Measurements from ENCODE around the gene ADARB2. TPM values are rescaled to one million over a fixed set of nuclear protein-coding genes. Genes with fewer than 3 reads are reported as not detected.

The ADARB2 gene
- total RNA-seq, 1 donor from 2014 or later: under 0.01 TPM

GRCh38 chr10:1612908-1613307 lies 124.4 kb downstream of the ADARB2 start:
- Histone ChIP-seq H3K27me3 (ENCODE audit: control insufficient read depth in 3 of 3, insufficient read depth in 3 of 3, low read length in 3 of 3) (peaks cover 18 to 46% (median 20%) of the 10 kb centered on the region in 3 donors), H3K9me3 (ENCODE audit: control insufficient read depth in 3 of 3, low read length in 3 of 3) (no peaks in the 10 kb centered on the region), H3K36me3 (ENCODE audit: control insufficient read depth in 3 of 3, insufficient read depth in 3 of 3, low read length in 3 of 3) (no peaks in the 10 kb centered on the region), H3K9ac (ENCODE audit: low read depth in 1 of 3, low read length in 3 of 3) (no peak overlapping the region), H3K4me1 (ENCODE audit: control insufficient read depth in 3 of 3, insufficient read depth in 3 of 3, low read length in 3 of 3) (no peaks in the 10 kb centered on the region), H3K4me3 (ENCODE audit: low read length in 3 of 3) (no peak overlapping the region), H3K27ac (ENCODE audit: low read depth, low read length) (no peak overlapping the region)

- Histone ChIP-seq H3K9ac (ENCODE audit: low read depth in 1 of 3, low read length in 3 of 3) (no peak overlapping the region), H3K9me3 (ENCODE audit: control insufficient read depth in 3 of 3, low read length in 3 of 3) (no peaks in the 10 kb centered on the region), H3K4me1 (ENCODE audit: control insufficient read depth in 3 of 3, insufficient read depth in 3 of 3, low read length in 3 of 3) (no peaks in the 10 kb centered on the region), H3K27me3 (ENCODE audit: control insufficient read depth in 3 of 3, insufficient read depth in 3 of 3, low read length in 3 of 3) (peaks cover 21 to 46% (median 24%) of the 10 kb centered on the region in 3 donors), H3K4me3 (ENCODE audit: low read length in 3 of 3) (no peak overlapping the region), H3K27ac (ENCODE audit: low read depth, low read length) (no peak overlapping the region), H3K36me3 (ENCODE audit: control insufficient read depth in 3 of 3, insufficient read depth in 3 of 3, low read length in 3 of 3) (no peaks in the 10 kb centered on the region)
Observed at GRCh38 chr10:1611936-1612550, 125.3 kb downstream of the ADARB2 start.

DNA sequence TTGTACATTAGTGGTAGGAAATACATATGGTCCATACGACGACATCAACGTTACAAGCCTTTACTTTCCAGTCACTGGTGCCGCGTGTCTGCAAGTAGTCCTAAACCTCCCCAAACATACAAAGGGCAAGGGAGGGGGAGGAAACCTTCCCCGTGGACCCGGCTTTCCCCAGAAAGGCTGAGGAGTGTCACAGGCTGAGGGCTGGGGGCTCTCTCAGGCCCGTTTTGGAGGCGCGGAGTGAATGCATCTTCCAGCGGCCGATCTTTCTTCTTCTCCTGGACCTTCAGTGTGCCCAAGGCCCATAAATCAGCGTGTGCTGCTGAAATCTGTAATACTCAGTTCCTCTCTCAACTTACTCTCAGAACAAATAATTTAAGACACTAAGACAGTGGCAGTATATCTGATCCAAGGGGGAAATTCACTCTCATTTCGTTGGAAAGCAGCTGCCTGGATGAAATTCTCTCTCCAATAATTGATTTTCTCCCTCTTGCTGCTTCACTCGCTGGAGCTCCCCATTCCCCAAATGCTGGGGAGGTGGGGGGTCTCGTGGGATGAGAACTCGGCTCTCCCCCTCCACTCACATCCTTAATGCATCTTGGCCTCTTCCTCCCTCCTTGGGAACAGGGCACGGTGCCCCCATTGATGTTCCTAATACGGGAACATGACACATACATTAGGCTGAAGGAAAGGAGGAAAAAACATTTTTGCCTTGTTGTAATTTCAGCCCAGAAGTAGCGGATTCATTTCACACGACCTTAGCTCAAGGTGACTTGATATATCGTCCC lies 126.1 kb downstream of the ADARB2 start:
- peaks cover 21 to 53% (median 24%) of the 10 kb centered on the region in 3 donors for H3K27me3 ChIP-seq (ENCODE audit: control insufficient read depth in 3 of 3, insufficient read depth in 3 of 3, low read length in 3 of 3)
- no peaks in the 10 kb centered on the region for H3K9me3 ChIP-seq (ENCODE audit: control insufficient read depth in 3 of 3, low read length in 3 of 3)
- H3K9ac ChIP-seq (ENCODE audit: low read depth in 1 of 3, low read length in 3 of 3): no peak overlapping the region
- no peaks in the 10 kb centered on the region for H3K4me1 ChIP-seq (ENCODE audit: control insufficient read depth in 3 of 3, insufficient read depth in 3 of 3, low read length in 3 of 3)
- no peak overlapping the region for H3K27ac ChIP-seq (ENCODE audit: low read depth, low read length)
- H3K4me3 ChIP-seq (ENCODE audit: low read length in 3 of 3): no peak overlapping the region
- no peaks in the 10 kb centered on the region for H3K36me3 ChIP-seq (ENCODE audit: control insufficient read depth in 3 of 3, insufficient read depth in 3 of 3, low read length in 3 of 3)

GRCh38 chr10:1609648-1609970 lies 127.7 kb downstream of the ADARB2 start:
- Histone ChIP-seq H3K27me3 (ENCODE audit: control insufficient read depth in 3 of 3, insufficient read depth in 3 of 3, low read length in 3 of 3) (peaks cover 21 to 52% (median 24%) of the 10 kb centered on the region in 3 donors), H3K36me3 (ENCODE audit: control insufficient read depth in 3 of 3, insufficient read depth in 3 of 3, low read length in 3 of 3) (no peaks in the 10 kb centered on the region), H3K27ac (ENCODE audit: low read depth, low read length) (no peak overlapping the region), H3K9me3 (ENCODE audit: control insufficient read depth in 3 of 3, low read length in 3 of 3) (no peaks in the 10 kb centered on the region), H3K9ac (ENCODE audit: low read depth in 1 of 3, low read length in 3 of 3) (no peak overlapping the region), H3K4me1 (ENCODE audit: control insufficient read depth in 3 of 3, insufficient read depth in 3 of 3, low read length in 3 of 3) (no peaks in the 10 kb centered on the region), H3K4me3 (ENCODE audit: low read length in 3 of 3) (no peak overlapping the region)

- H3K9ac ChIP-seq (ENCODE audit: low read depth in 1 of 3, low read length in 3 of 3): no peak overlapping the region
- no peaks in the 10 kb centered on the region for H3K36me3 ChIP-seq (ENCODE audit: control insufficient read depth in 3 of 3, insufficient read depth in 3 of 3, low read length in 3 of 3)
- no peak overlapping the region for H3K4me3 ChIP-seq (ENCODE audit: low read length in 3 of 3)
- H3K27me3 ChIP-seq (ENCODE audit: control insufficient read depth in 3 of 3, insufficient read depth in 3 of 3, low read length in 3 of 3): peaks cover 21 to 52% (median 24%) of the 10 kb centered on the region in 3 donors
- H3K9me3 ChIP-seq (ENCODE audit: control insufficient read depth in 3 of 3, low read length in 3 of 3): no peaks in the 10 kb centered on the region
- H3K4me1 ChIP-seq (ENCODE audit: control insufficient read depth in 3 of 3, insufficient read depth in 3 of 3, low read length in 3 of 3): no peaks in the 10 kb centered on the region
- H3K27ac ChIP-seq (ENCODE audit: low read depth, low read length): no peak overlapping the region
Observed at GRCh38 chr10:1608851-1609647, 128.3 kb downstream of the ADARB2 start.

DNA sequence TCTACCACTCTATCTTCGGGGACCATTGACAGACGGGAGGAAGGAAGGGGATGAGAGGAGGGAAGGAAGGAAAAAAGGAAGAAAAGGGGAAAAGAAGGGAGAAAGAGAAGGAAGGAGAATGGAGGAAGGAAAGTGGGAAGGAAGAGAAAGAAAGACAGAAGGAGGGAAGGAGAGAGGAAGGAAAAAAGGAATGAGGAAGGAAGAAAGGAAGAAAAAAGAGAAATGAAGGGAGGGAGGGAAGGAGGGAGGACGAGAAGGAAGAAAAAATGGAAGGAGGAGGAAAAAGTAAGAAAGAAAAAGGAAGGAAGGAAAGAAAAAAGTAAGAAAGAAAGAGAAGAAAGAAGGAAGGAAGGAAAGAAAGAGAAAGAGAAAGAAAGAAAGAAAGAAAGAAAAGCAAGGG lies 128.9 kb downstream of the ADARB2 start:
- no peak overlapping the region for H3K9ac ChIP-seq (ENCODE audit: low read depth in 1 of 3, low read length in 3 of 3)
- H3K9me3 ChIP-seq (ENCODE audit: control insufficient read depth in 3 of 3, low read length in 3 of 3): no peaks in the 10 kb centered on the region
- no peaks in the 10 kb centered on the region for H3K36me3 ChIP-seq (ENCODE audit: control insufficient read depth in 3 of 3, insufficient read depth in 3 of 3, low read length in 3 of 3)
- H3K4me1 ChIP-seq (ENCODE audit: control insufficient read depth in 3 of 3, insufficient read depth in 3 of 3, low read length in 3 of 3): no peaks in the 10 kb centered on the region
- no peak overlapping the region for H3K4me3 ChIP-seq (ENCODE audit: low read length in 3 of 3)
- peaks cover 21 to 50% (median 24%) of the 10 kb centered on the region in 3 donors for H3K27me3 ChIP-seq (ENCODE audit: control insufficient read depth in 3 of 3, insufficient read depth in 3 of 3, low read length in 3 of 3)
- no peak overlapping the region for H3K27ac ChIP-seq (ENCODE audit: low read depth, low read length)

GRCh38 chr10:1607466-1607865 lies 129.9 kb downstream of the ADARB2 start:
- no peaks in the 10 kb centered on the region for H3K9me3 ChIP-seq (ENCODE audit: control insufficient read depth in 3 of 3, low read length in 3 of 3)
- peaks cover 21 to 49% (median 23%) of the 10 kb centered on the region in 3 donors for H3K27me3 ChIP-seq (ENCODE audit: control insufficient read depth in 3 of 3, insufficient read depth in 3 of 3, low read length in 3 of 3)
- H3K4me3 ChIP-seq (ENCODE audit: low read length in 3 of 3): no peak overlapping the region
- H3K4me1 ChIP-seq (ENCODE audit: control insufficient read depth in 3 of 3, insufficient read depth in 3 of 3, low read length in 3 of 3): no peaks in the 10 kb centered on the region
- H3K27ac ChIP-seq (ENCODE audit: low read depth, low read length): no peak overlapping the region
- H3K36me3 ChIP-seq (ENCODE audit: control insufficient read depth in 3 of 3, insufficient read depth in 3 of 3, low read length in 3 of 3): no peaks in the 10 kb centered on the region
- no peak overlapping the region for H3K9ac ChIP-seq (ENCODE audit: low read depth in 1 of 3, low read length in 3 of 3)

- no peak overlapping the region for H3K4me3 ChIP-seq (ENCODE audit: low read length in 3 of 3)
- H3K27ac ChIP-seq (ENCODE audit: low read depth, low read length): no peak overlapping the region
- H3K36me3 ChIP-seq (ENCODE audit: control insufficient read depth in 3 of 3, insufficient read depth in 3 of 3, low read length in 3 of 3): no peaks in the 10 kb centered on the region
- H3K27me3 ChIP-seq (ENCODE audit: control insufficient read depth in 3 of 3, insufficient read depth in 3 of 3, low read length in 3 of 3): peaks cover 19 to 38% (median 21%) of the 10 kb centered on the region in 3 donors
- H3K4me1 ChIP-seq (ENCODE audit: control insufficient read depth in 3 of 3, insufficient read depth in 3 of 3, low read length in 3 of 3): no peaks in the 10 kb centered on the region
- H3K9me3 ChIP-seq (ENCODE audit: control insufficient read depth in 3 of 3, low read length in 3 of 3): no peaks in the 10 kb centered on the region
- H3K9ac ChIP-seq (ENCODE audit: low read depth in 1 of 3, low read length in 3 of 3): no peak overlapping the region
Observed at GRCh38 chr10:1605999-1606940, 131.1 kb downstream of the ADARB2 start.

- no peak overlapping the region for H3K4me3 ChIP-seq (ENCODE audit: low read length in 3 of 3)
- H3K4me1 ChIP-seq (ENCODE audit: control insufficient read depth in 3 of 3, insufficient read depth in 3 of 3, low read length in 3 of 3): no peaks in the 10 kb centered on the region
- no peak overlapping the region for H3K9ac ChIP-seq (ENCODE audit: low read depth in 1 of 3, low read length in 3 of 3)
- H3K36me3 ChIP-seq (ENCODE audit: control insufficient read depth in 3 of 3, insufficient read depth in 3 of 3, low read length in 3 of 3): no peaks in the 10 kb centered on the region
- H3K27me3 ChIP-seq (ENCODE audit: control insufficient read depth in 3 of 3, insufficient read depth in 3 of 3, low read length in 3 of 3): peaks cover 16 to 26% (median 17%) of the 10 kb centered on the region in 3 donors
- H3K9me3 ChIP-seq (ENCODE audit: control insufficient read depth in 3 of 3, low read length in 3 of 3): no peaks in the 10 kb centered on the region
- no peak overlapping the region for H3K27ac ChIP-seq (ENCODE audit: low read depth, low read length)
Observed at GRCh38 chr10:1605121-1605520, 132.2 kb downstream of the ADARB2 start.

All from skeletal muscle tissue (tissue), 4 donors.